Kidney capillary endothelial cell (primary cell): ENCODE results near the gene GPR107.

ENCODE experiments used
- DNase-seq: peaks from one replicate; pipeline ENCODE4 v3.0.0-alpha.2; 2018; ENCODE audit warnings: low spot score

The GPR107 gene

GRCh38 chr9:130185017-130185416, 131.3 kb downstream of the GPR107 start:
- no peak for DNase-seq

- no peak for DNase-seq
Observed at GRCh38 chr9:130185490-130186031, 131.9 kb downstream of the GPR107 start.

DNA sequence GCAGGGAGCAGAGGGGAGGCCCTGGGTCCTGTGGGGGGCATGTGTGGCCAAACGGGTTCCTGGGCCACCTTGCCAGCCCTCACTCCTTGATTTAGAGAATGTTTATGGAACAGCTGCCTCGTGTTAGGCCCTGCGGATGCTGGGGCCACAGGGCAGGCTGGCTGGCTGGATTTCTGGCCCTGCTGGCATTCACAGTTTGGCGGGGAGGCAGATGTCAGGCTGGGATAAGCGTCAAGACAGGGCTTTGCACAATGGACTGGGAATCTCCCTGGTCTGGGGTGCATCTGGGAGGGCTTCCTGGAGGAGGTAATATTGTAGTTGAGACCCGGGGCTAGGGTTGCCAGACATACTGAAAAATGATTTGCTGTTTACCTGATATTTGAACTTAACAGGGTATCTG, 132.3 kb downstream of the GPR107 start:
- DNase-seq: no peak

DNA sequence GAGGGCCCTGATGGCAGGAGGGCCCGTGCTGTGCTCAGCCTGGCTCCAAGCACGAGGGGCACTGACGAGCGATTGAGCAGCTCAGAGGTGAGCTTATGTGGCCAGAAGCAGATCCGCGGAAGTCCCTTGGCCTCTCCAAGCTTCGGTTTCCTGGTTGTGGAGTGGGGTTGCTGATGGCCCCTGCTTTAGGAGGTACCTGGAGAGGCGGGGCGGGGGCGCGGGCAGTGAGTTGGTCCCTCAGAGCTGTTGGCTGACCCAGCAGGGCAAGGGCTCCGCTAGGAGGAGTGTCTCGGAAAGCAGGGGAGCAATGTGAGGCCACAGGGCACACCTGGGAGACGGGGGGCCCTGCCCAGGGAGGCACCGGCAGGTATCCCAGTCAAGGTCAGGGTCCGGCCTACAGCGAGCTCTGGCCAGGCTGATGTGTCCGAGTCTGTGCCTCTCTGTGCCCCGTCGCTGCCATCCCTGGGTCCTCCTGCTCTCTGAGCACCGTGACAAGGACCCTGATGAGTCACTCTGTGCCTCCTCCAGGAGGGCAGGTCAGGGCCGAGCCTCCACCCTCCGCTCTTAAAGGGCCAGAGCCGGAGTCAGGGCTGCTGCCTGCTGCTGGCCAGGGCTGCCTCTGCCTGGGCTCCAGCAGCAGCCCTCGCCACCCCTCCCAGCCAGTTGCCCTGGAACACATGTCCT, 133.3 kb downstream of the GPR107 start:
- DNase-seq: no peak

DNA sequence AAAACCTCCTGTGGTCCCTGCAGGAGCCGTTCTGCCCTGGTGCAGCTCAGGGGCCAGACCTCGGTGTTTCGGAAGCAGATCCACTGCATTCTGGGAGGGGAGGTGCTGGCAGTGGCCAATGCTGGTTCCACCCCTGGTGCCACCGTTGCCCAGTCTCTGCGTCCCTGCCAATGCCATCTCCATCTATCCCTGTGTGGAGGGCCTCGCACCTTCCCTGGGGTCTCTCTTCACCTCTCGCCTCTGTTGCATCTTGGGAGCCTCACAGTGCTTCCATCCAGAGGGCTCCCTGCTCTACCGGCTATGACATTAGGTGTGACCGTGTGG, 133.8 kb downstream of the GPR107 start:
- no peak for DNase-seq

- DNase-seq: no peak
Observed at GRCh38 chr9:130188860-130189481, 135.3 kb downstream of the GPR107 start.
